Stimulated activated CD8-positive, alpha-beta memory T cell treated with anti-CD3 and anti-CD28 coated beads, Interleukin-2, amount 100 ng/mL, for 1 hour (primary cell): ENCODE data around the gene PABPC1L2B.
"Not testable (repeated sequence)": the region's sequence is repeated elsewhere in the genome, so short reads cannot be mapped to it uniquely, and the experiment has no call there.

Experiments used
- DNase-seq, 2 donors: peaks; one replicate each; pipeline ENCODE4 v3.0.0-alpha.2; 2020; ENCODE audit warnings: low read depth in 2 of 2

Gene PABPC1L2B

DNA sequence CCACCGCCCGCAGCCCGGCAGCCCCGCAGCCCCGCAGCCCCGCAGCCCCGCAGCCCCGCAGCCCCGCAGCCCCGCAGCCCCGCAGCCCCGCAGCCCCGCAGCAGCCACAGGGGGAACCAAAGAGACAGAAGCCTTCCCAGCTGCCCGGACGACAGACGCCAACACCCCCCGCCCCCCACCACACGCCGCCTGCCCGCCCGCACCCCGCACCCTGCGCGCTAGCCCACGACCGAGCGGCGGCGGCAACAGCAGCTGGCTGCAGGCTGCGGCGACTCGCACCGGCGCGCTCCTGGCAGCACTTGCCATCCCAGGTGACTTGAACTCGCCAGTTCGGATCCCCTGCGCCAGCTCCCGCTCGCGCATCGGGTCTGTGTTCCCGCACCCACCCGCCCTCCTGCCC is at the start of gene PABPC1L2B:
Gene PABPC1L2B, plus strand, starts transcription at position 207 of the 400 bp plus-strand sequence. CDS start 704 bp downstream, outside the sequence.
- DNase-seq: not testable (repeated sequence)

GRCh38 chrX:72959971-72960370 is 42.8 kb upstream of the PABPC1L2B start:
- DNase-seq: not testable (repeated sequence)

DNA sequence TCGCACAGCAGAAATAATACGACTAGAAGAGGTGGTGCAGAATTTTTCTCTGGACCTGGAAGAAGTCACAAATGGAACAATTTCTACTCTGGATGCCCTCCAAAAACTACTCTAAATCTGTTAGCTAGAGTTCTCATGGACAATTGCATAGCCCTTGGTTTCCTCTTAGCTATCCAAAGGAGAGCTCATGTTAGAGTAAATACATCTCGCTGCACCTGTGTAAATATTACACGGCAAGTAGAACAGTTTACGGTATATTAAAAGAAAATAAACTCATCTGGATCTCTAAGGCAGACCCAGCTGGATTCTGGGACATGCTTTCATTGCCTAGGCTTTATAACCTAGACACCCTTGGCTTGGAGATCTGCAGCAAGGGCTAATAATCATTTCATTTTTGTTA is 30.9 kb upstream of the PABPC1L2B start:
- not testable (repeated sequence) for DNase-seq

GRCh38 chrX:72974885-72975284 is 27.9 kb upstream of the PABPC1L2B start:
- not testable (repeated sequence) for DNase-seq

DNA sequence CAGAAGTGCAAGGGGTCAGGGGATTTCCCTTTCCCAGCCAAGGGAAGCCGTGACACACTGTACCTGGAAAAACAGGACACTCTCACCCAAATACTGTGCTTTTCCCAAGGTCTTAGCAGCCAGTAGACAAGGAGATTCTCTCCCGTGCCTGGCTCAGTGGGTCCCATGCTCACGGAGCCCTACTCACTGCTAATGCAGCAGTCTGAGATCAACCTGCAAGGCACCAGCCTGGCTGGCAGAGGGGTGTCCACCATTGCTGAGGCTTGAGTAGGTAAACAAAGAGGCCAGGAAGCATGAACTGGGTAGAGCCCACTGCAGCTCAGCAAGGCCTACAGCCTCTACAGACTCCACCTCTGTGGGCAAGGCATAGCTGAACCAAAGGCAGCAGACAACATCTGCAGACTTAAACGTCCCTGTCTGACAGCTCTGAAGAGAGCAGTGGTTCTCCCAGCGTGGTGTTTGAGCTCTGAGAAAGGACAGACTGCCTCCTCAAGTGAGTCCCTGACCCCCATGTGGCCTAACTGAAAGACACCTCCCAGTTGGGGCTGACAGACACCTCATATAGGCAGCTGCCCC is 21.8 kb upstream of the PABPC1L2B start:
- not testable (repeated sequence) for DNase-seq

- DNase-seq: not testable (repeated sequence)
Measured at GRCh38 chrX:73004032-73004431, 1.3 kb downstream of the PABPC1L2B start.

GRCh38 chrX:73021361-73022092 is 18.8 kb downstream of the PABPC1L2B start:
- no peak for DNase-seq

DNA sequence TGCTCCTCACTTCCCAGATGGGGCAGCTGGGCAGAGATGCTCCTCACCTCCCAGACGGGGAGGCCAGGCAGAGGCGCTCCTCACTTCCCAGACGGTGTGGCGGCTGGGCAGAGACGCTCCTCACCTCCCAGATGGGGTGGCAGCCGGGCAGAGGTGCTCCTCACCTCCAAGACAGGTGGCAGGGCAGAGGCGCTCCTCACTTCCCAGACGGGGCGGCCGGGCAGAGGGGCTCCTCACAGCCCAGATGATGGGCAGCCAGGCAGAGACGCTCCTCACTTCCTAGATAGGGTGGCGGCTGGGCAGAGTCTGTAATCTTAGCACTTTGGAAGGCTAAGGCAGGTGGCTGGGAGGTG is 19.3 kb downstream of the PABPC1L2B start:
- not testable (repeated sequence) for DNase-seq

- DNase-seq: no peak
Measured at GRCh38 chrX:73028876-73029275, 26.1 kb downstream of the PABPC1L2B start.
